ENCODE results near the gene DAAM2.

DNA sequence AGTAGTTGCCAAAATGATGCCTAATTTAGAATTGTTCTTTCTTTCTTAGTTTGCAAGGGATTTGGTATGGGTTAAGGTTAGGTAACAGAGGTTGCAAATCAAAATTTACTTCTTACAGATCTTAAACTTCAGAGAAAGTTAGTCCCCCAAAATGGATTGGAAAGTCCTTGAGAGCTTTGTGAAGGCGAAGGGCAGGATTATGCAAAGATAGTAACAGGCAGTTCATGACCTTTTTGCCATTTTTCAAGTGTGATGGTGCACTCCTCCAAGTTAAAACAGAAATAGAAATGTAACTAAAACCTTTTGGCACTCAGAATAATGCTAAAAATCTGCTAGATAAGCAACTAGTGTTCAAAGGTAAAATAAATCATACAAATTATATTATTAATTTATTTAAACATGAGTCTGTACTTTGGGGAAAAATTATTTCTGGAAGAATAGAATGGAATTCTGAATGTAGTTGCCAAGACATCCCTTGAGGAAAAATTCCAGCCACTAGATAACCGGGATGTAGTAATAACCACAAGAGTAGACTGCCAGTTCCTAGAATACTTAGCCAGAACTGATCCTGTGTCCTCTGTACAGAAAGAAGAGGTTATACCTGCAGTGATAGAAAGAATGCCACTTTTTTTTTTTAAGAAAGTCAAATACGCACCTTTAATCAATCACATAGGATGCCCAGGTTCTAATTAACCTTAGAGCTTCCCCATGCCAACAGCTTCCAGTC is 31.8 kb upstream of the DAAM2 start:
- TF ChIP-seq, protein P1, sequence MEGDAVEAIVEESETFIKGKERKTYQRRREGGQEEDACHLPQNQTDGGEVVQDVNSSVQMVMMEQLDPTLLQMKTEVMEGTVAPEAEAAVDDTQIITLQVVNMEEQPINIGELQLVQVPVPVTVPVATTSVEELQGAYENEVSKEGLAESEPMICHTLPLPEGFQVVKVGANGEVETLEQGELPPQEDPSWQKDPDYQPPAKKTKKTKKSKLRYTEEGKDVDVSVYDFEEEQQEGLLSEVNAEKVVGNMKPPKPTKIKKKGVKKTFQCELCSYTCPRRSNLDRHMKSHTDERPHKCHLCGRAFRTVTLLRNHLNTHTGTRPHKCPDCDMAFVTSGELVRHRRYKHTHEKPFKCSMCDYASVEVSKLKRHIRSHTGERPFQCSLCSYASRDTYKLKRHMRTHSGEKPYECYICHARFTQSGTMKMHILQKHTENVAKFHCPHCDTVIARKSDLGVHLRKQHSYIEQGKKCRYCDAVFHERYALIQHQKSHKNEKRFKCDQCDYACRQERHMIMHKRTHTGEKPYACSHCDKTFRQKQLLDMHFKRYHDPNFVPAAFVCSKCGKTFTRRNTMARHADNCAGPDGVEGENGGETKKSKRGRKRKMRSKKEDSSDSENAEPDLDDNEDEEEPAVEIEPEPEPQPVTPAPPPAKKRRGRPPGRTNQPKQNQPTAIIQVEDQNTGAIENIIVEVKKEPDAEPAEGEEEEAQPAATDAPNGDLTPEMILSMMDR (conservative IDR thresholded peaks at IDR 0.05; ENCODE audit: low read length), result no peak
- no peak for TF ChIP-seq EZH2phosphoT487 (IDR thresholded peaks at IDR 0.05; ENCODE audit: borderline replicate concordance, low read depth, low read length)

All from OCI-LY7 (cell line).